ENCODE data around the gene TPSAB1. TPM values are rescaled to one million over a fixed set of nuclear protein-coding genes. Genes with fewer than 3 reads are reported as not detected.
"Not testable (repeated sequence)": the region's sequence is repeated elsewhere in the genome, so short reads cannot be mapped to it uniquely, and the experiment has no call there.

TPSAB1 gene
- total RNA-seq, 3 donors from 2014 or later, result 7.8 to 51.7 (median 46.2) TPM

DNA sequence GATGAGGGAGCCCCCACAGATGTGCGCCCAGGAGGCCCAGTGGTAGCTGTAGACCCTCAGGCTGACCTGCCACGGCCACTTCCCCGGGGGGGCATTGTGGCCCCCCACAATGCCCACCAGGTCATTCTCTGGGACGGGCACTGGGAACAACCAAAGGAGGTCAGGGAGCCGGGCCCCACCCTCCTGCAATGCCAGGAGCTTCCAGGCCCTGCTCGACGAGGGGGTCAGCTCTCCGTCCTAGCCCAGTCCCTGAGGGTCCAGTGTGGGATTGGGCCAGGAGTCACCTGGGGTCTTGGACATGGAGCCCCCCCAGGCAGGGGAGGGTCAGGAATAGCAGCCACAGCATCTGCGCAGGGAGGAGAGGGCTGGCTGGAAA is 22.3 kb downstream of the TPSAB1 start:
- intact Hi-C loops (cut with DNase I, micrococcal nuclease), result no loop called here
- ATAC-seq (no peak), DNase-seq (no peak)
- TF ChIP-seq, protein P1, sequence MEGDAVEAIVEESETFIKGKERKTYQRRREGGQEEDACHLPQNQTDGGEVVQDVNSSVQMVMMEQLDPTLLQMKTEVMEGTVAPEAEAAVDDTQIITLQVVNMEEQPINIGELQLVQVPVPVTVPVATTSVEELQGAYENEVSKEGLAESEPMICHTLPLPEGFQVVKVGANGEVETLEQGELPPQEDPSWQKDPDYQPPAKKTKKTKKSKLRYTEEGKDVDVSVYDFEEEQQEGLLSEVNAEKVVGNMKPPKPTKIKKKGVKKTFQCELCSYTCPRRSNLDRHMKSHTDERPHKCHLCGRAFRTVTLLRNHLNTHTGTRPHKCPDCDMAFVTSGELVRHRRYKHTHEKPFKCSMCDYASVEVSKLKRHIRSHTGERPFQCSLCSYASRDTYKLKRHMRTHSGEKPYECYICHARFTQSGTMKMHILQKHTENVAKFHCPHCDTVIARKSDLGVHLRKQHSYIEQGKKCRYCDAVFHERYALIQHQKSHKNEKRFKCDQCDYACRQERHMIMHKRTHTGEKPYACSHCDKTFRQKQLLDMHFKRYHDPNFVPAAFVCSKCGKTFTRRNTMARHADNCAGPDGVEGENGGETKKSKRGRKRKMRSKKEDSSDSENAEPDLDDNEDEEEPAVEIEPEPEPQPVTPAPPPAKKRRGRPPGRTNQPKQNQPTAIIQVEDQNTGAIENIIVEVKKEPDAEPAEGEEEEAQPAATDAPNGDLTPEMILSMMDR (IDR thresholded peaks at IDR 0.05), result no peak
- H3K4me3 ChIP-seq, result no peak overlapping the region
- H3K4me1 ChIP-seq (ENCODE audit: low read depth), result no peaks in the 10 kb centered on the region
- H3K36me3 ChIP-seq (ENCODE audit: low read depth), result no peaks in the 10 kb centered on the region
- H3K9me3 ChIP-seq, result no peaks in the 10 kb centered on the region

DNA sequence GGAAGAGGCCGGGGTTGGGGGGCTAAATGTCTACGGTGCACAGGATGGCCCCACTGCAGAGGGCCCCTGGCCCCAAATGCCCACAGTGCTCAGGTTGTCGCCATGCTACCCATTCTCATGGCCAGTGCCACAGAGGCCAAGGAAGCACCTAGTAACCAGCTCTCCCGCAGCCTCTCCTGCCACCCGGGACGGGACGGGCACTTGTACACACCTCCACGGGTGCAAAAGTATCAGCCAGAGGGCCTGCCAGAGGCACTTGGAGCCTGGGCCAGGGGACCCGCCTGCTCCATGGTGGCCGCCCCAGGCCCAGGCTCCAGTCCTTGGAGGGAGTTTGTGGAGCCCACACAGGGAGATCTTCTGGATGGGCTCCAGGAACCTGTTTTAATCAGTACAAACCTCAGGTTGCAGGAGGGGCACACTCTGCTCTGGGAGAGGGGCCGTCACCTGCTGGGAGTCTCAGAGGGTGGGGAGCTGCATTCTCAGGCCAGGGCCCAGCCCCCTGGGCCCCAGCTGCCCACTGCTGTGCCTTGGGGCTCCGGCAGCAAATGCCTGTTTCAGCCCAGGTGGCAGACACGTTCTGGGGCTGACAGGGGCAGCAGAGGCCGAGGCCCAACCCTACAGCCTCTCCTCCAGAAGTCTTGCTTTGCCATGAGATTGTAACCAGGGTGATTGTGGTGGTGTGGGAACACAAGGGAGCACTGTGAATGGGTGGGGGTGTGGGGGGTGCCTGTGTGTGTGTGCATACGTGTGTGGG is 23.3 kb downstream of the TPSAB1 start:
- no peak overlapping the region for H3K4me3 ChIP-seq
- H3K4me1 ChIP-seq (ENCODE audit: low read depth), result no peaks in the 10 kb centered on the region
- TF ChIP-seq, protein P1 (IDR thresholded peaks at IDR 0.05), result no peak
- no peaks in the 10 kb centered on the region for H3K9me3 ChIP-seq
- ATAC-seq, result no peak
- H3K36me3 ChIP-seq (ENCODE audit: low read depth), result no peaks in the 10 kb centered on the region
- no peak for DNase-seq
- intact Hi-C loops (cut with DNase I, micrococcal nuclease), result no loop called here

DNA sequence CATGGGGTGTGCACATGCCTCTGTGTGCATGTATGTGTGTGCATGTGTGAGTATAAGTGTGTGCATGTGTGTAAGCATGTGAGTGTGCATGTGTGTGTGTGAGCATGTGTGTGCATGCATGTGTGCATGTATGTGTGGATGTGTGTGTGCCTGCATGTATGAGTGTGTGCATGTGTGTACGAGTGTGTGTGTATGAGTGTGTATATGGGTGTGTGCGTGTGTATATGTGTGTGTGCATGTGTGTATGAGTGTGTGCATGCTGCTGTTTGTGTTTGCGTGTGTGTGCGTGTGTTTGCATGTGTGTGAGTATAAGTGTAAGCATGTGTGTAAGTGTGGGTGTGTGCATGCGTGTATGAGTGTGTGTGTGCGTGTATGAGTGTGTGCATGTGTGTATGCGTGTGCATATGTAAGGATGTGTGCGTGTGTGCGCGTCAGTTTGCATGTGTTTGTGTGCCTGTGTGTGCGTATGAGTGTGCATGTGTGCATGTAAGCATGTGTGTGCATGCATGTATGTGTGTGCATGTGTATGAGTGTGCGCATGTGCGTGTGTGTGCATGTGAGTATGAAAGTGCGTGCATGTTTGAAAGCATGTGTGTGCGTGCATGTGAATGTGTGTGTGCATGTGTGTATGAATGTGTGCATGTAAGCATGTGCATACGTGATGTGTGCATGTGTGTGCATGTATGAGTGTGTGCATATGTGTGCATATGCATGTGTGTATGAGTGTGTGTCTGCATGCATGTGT is 24.0 kb downstream of the TPSAB1 start:
- DNase-seq (no peak), ATAC-seq (no peak)
- Histone ChIP-seq H3K36me3 (ENCODE audit: low read depth) (no peaks in the 10 kb centered on the region), H3K4me1 (ENCODE audit: low read depth) (no peaks in the 10 kb centered on the region), H3K9me3 (no peaks in the 10 kb centered on the region), H3K4me3 (no peak overlapping the region)
- intact Hi-C loops (cut with DNase I, micrococcal nuclease), result no loop called here
- TF ChIP-seq, protein P1 (IDR thresholded peaks at IDR 0.05), result no peak

DNA sequence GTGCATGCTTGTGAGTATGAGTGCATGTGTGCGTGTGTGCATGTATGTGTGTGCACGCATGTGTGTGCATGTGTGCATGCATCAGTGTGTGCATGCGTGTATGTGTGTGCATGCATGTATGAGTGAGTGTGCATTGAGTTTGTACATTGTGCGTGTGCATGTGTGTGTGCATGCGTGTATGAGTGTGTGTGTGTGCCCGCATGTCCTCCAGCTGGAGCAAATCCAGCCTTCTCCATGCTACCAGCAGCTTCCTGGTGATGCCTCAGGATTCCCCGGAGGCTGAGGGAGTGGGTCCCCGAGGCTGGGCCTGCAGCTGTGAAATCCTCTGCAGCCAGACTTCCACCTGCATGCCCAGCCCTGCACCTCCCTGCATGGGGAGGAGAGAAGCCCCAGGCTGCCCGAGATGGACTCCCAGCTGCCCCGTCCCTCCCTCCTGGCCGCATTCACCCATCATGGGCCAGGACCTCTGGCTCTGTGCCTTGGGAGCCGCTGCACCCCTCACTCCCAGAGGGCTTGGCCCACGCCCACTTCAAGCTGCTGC is 24.7 kb downstream of the TPSAB1 start:
- H3K4me3 ChIP-seq, result no peak overlapping the region
- intact Hi-C loops (cut with DNase I, micrococcal nuclease), result no loop called here
- ATAC-seq (no peak), DNase-seq (no peak)
- no peaks in the 10 kb centered on the region for H3K9me3 ChIP-seq
- H3K4me1 ChIP-seq (ENCODE audit: low read depth), result no peaks in the 10 kb centered on the region
- no peaks in the 10 kb centered on the region for H3K36me3 ChIP-seq (ENCODE audit: low read depth)
- TF ChIP-seq, protein P1 (IDR thresholded peaks at IDR 0.05), result no peak

DNA sequence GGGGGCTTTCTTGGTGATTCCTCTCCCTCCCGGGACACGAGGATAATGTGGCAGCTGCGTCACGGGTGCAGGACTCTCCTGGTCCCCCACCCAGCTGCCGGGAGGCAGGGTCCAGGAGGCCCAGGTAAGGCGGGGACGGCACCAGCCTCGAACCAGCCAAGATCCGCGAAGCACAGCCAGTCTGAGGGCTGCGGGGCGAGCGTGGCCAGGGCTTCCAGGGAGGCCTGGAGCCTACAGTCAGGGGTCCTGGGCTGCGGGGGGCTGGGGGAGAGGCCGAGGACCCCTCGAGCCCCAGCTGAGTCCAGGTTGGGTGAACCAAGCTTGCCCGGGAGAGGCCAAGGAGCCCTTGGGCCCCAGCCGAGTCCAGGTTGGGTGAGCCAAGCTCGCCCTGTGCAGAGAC is 25.3 kb downstream of the TPSAB1 start:
- Histone ChIP-seq H3K4me3 (no peak overlapping the region), H3K36me3 (ENCODE audit: low read depth) (no peaks in the 10 kb centered on the region), H3K9me3 (no peaks in the 10 kb centered on the region), H3K4me1 (ENCODE audit: low read depth) (no peaks in the 10 kb centered on the region)
- DNase-seq (no peak), ATAC-seq (no peak)
- TF ChIP-seq, protein P1 (IDR thresholded peaks at IDR 0.05), result no peak
- intact Hi-C loops (cut with DNase I, micrococcal nuclease), result no loop called here

DNA sequence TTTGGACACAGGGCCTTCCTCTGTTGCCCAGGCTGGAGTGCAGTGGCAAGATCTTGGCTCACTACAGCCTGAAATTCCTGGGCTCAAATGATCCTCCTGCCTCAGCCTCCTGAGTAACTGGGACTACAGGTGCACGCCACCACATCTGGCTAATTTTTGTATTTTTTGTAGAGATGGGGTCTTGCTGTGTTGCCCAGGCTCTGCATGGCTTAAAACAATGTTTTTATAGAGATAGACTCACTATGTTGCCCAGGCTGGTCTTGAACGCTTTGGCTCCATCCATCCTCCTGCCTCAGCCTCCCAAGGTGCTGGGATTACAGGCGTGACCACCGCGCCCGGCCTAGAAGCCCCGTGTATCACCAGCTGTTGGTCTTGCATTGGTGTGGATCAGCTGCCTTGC is 28.9 kb downstream of the TPSAB1 start:
- ATAC-seq; H3K4me1 ChIP-seq (ENCODE audit: low read depth); H3K9me3 ChIP-seq; H3K4me3 ChIP-seq; H3K36me3 ChIP-seq (ENCODE audit: low read depth); intact Hi-C loops (cut with DNase I, micrococcal nuclease): not testable (repeated sequence)
- DNase-seq, result peak in 1 of 3 donors; percentile 36
